Neural cell (in vitro differentiated cells): Measurements from ENCODE around the gene LMNB1. TPM values are rescaled to one million over a fixed set of nuclear protein-coding genes. Genes with fewer than 3 reads are reported as not detected.

Experiments
- H2AFZ ChIP-seq: fragments of 200-600, 300-800 bp; sonication (generic), shearing (Covaris generic); 2 replicates; pipeline ENCODE4 v1.6.0; 2014; ENCODE audit warnings: low read depth, mild to moderate bottlenecking, antibody characterized with exemption, low read length, moderate library complexity
- H3F3A ChIP-seq: fragments of 200-600 bp; shearing (Covaris generic); 2 replicates; pipeline ENCODE4 v1.6.1; 2016; ENCODE audit warnings: mild to moderate bottlenecking, moderate library complexity, mixed read lengths, antibody characterized with exemption, low read length; ENCODE audit not compliant: insufficient read depth, poor library complexity, severe bottlenecking
- H3K27ac ChIP-seq: fragments of 200-600, 300-800 bp; sonication (generic), shearing (Covaris generic); 2 replicates; pipeline ENCODE4 v1.5.1; 2014; ENCODE audit warnings: mild to moderate bottlenecking, low read length, moderate library complexity
- H3K27me3 ChIP-seq: fragments of 300-800, 200-600 bp; sonication (generic), shearing (Covaris generic); 2 replicates; pipeline ENCODE4 v1.6.0; 2014; ENCODE audit warnings: mild to moderate bottlenecking, low read depth, low read length, moderate library complexity; ENCODE audit not compliant: insufficient read depth
- H3K36me3 ChIP-seq: fragments of 300-800, 200-600 bp; sonication (generic), shearing (Covaris generic); 2 replicates; pipeline ENCODE4 v1.5.1; 2014; ENCODE audit warnings: mild to moderate bottlenecking, antibody characterized with exemption, low read length, moderate library complexity; ENCODE audit not compliant: insufficient read depth
- H3K4me2 ChIP-seq: fragments of 300-800, 200-600 bp; sonication (generic), shearing (Covaris generic); 2 replicates; pipeline ENCODE4 v1.6.0; 2014; ENCODE audit warnings: mild to moderate bottlenecking, low read length
- H3K4me3 ChIP-seq: fragments of 300-800, 200-600 bp; sonication (generic), shearing (Covaris generic); 2 replicates; pipeline ENCODE4 v1.5.1; 2014; ENCODE audit warnings: mild to moderate bottlenecking, low read length, moderate library complexity
- H3K79me2 ChIP-seq: fragments of 200-600 bp; shearing (Covaris generic); replicated peaks from 2 replicates; pipeline ENCODE4 v1.6.0; 2014; ENCODE audit warnings: mild to moderate bottlenecking, low read length, moderate library complexity; ENCODE audit not compliant: insufficient read depth
- H3K9ac ChIP-seq: fragments of 300-800, 200-600 bp; sonication (generic), shearing (Covaris generic); 2 replicates; pipeline ENCODE4 v1.6.1; 2016; ENCODE audit warnings: mild to moderate bottlenecking, low read length, mixed read lengths
- H3K9me2 ChIP-seq: fragments of 200-600 bp; shearing (Covaris generic); 2 replicates; pipeline ENCODE4 v1.6.1; 2016; ENCODE audit warnings: mild to moderate bottlenecking, low read length, mixed read lengths; ENCODE audit not compliant: insufficient read depth
- H3K9me3 ChIP-seq: fragments of 200-600, 300-800 bp; sonication (generic), shearing (Covaris generic); 2 replicates; pipeline ENCODE4 v1.6.1; 2016; ENCODE audit warnings: mild to moderate bottlenecking, mixed run types, low read length, moderate library complexity, mixed read lengths
- H4K20me1 ChIP-seq: fragments of 200-600 bp; shearing (Covaris generic); 2 replicates; pipeline ENCODE4 v1.6.1; 2016; ENCODE audit warnings: mild to moderate bottlenecking, mixed run types; ENCODE audit not compliant: insufficient read depth
- EP300 ChIP-seq: fragments of 450-650 bp; conservative IDR thresholded peaks from 2 replicates; pipeline ENCODE4 v1.6.1; 2014; ENCODE audit warnings: antibody characterized with exemption, mild to moderate bottlenecking, moderate library complexity; ENCODE audit not compliant: poor library complexity, severe bottlenecking
- EZH2 ChIP-seq: fragments of 200-600, 300-800 bp; shearing (Covaris generic), sonication (generic); IDR thresholded peaks from 2 replicates; pipeline ENCODE4 v1.6.1; 2014; ENCODE audit warnings: antibody characterized with exemption, low read length, borderline replicate concordance, mild to moderate bottlenecking; ENCODE audit not compliant: insufficient read depth, poor library complexity, severe bottlenecking
- MXI1 ChIP-seq: fragments of 450-650 bp; conservative IDR thresholded peaks from 2 replicates; pipeline ENCODE4 v1.6.1; 2014; ENCODE audit warnings: antibody characterized with exemption, mild to moderate bottlenecking; ENCODE audit not compliant: poor library complexity, severe bottlenecking
- POLR2AphosphoS5 ChIP-seq: IDR thresholded peaks from 2 replicates; pipeline ENCODE4 v1.6.1; 2012
- RAD21 ChIP-seq: fragments of 450-650 bp; conservative IDR thresholded peaks from 2 replicates; pipeline ENCODE4 v1.6.1; 2014; ENCODE audit warnings: antibody characterized with exemption, mild to moderate bottlenecking, moderate library complexity
- SMC3 ChIP-seq: fragments of 450-650 bp; conservative IDR thresholded peaks from 2 replicates; pipeline ENCODE4 v1.6.1; 2014; ENCODE audit warnings: antibody characterized with exemption, mild to moderate bottlenecking, moderate library complexity; ENCODE audit not compliant: poor library complexity
- TAF1 ChIP-seq: IDR thresholded peaks from 2 replicates; pipeline ENCODE4 v1.6.1; 2012; ENCODE audit warnings: low read depth
- polyA plus RNA-seq: library from polyadenylated mRNA; depleted of rRNA; stranded (reverse); fragments of >200 nt; gene quantifications from 2 replicates; pipeline ENCODE4 v1.2.3, GENCODE V29; 2014
- TF ChIP-seq, protein P1 (sequence below): IDR thresholded peaks from 2 replicates; pipeline ENCODE4 v1.6.1; 2012; ENCODE audit warnings: borderline replicate concordance
- TF ChIP-seq, protein P2 (sequence below): fragments of 450-650 bp; IDR thresholded peaks from 2 replicates; pipeline ENCODE4 v1.5.1; 2014; ENCODE audit warnings: antibody characterized with exemption, mild to moderate bottlenecking, moderate library complexity; ENCODE audit not compliant: poor library complexity, severe bottlenecking

Gene LMNB1
- polyA plus RNA-seq, 1 donor from 2014 or later: 91.0 TPM

DNA sequence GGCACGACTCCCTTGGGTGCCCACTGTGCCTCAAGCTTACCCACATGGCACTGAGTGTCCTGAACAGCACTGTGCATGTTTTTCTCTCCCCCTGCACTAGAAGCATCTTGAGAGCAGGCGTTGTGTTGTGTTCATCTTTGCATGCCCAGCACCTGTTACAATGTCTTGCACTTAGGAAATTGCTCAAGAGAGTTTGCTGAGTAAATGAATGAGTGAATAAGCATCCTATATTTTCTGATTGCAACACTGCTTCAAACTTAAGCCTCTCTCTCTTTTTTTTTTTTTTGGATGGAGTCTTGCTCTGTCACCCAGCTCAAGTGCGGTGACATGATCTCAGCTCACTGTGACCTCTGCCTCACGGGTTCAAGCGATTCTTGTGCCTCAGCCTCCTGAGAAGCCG lies 94.5 kb downstream of the LMNB1 start:
- Histone ChIP-seq H3K27ac (no peak overlapping the region), H3K9ac (no peak overlapping the region), H3K9me2 (no peaks in the 10 kb centered on the region), H3K4me2 (no peak overlapping the region), H4K20me1 (no peaks in the 10 kb centered on the region), H3K9me3 (no peaks in the 10 kb centered on the region), H3K4me3 (no peak overlapping the region), H3K27me3 (no peaks in the 10 kb centered on the region), H2AFZ (no peak overlapping the region), H3F3A (peaks cover 3% of the 10 kb centered on the region), H3K36me3 (no peaks in the 10 kb centered on the region), H3K79me2 (no peaks in the 10 kb centered on the region)
- no peak for TF ChIP-seq TAF1
- TF ChIP-seq, protein P1, sequence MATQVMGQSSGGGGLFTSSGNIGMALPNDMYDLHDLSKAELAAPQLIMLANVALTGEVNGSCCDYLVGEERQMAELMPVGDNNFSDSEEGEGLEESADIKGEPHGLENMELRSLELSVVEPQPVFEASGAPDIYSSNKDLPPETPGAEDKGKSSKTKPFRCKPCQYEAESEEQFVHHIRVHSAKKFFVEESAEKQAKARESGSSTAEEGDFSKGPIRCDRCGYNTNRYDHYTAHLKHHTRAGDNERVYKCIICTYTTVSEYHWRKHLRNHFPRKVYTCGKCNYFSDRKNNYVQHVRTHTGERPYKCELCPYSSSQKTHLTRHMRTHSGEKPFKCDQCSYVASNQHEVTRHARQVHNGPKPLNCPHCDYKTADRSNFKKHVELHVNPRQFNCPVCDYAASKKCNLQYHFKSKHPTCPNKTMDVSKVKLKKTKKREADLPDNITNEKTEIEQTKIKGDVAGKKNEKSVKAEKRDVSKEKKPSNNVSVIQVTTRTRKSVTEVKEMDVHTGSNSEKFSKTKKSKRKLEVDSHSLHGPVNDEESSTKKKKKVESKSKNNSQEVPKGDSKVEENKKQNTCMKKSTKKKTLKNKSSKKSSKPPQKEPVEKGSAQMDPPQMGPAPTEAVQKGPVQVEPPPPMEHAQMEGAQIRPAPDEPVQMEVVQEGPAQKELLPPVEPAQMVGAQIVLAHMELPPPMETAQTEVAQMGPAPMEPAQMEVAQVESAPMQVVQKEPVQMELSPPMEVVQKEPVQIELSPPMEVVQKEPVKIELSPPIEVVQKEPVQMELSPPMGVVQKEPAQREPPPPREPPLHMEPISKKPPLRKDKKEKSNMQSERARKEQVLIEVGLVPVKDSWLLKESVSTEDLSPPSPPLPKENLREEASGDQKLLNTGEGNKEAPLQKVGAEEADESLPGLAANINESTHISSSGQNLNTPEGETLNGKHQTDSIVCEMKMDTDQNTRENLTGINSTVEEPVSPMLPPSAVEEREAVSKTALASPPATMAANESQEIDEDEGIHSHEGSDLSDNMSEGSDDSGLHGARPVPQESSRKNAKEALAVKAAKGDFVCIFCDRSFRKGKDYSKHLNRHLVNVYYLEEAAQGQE: no peak
- no peak for TF ChIP-seq POLR2AphosphoS5
- no peak for TF ChIP-seq EZH2
- TF ChIP-seq MXI1: no peak
- TF ChIP-seq EP300: no peak
- no peak for TF ChIP-seq RAD21
- no peak for TF ChIP-seq SMC3
- TF ChIP-seq, protein P2, sequence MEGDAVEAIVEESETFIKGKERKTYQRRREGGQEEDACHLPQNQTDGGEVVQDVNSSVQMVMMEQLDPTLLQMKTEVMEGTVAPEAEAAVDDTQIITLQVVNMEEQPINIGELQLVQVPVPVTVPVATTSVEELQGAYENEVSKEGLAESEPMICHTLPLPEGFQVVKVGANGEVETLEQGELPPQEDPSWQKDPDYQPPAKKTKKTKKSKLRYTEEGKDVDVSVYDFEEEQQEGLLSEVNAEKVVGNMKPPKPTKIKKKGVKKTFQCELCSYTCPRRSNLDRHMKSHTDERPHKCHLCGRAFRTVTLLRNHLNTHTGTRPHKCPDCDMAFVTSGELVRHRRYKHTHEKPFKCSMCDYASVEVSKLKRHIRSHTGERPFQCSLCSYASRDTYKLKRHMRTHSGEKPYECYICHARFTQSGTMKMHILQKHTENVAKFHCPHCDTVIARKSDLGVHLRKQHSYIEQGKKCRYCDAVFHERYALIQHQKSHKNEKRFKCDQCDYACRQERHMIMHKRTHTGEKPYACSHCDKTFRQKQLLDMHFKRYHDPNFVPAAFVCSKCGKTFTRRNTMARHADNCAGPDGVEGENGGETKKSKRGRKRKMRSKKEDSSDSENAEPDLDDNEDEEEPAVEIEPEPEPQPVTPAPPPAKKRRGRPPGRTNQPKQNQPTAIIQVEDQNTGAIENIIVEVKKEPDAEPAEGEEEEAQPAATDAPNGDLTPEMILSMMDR: no peak

DNA sequence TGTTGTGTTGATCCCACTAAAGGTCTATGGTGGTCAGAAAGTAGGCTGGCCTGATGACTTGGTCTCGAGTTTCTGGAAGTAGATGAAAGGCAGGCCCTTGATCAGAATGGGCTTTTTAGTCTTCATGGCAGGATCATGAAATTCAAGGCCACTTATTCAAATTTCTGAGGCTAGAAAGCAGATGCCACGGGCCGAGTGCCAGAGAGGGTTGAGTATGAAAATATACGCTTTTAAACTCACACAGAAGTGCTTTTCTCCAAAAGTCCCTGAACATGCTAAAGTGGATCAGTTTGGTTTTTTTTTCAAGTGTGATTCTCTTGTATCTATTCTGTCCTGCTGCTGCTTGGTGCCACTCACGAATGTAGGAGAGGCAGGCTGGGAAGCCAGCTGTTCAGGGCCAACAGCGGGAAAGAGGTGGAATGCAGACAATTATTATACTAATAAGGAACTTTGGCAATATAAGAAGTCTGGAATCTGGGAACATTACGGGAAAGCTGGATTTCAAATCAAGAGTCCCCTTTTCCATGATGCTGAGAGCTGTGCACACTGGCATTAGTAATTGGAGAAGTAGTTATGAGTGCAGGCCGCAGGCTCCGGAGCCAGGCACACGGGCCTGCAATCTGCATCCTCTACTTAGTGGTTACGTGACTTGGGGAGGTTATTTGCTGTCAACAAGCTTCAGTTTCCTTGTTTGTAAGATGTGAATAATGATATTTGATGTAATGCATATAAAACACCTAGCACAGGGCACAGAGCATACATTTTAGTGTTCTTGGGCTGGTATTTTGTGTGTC lies 95.8 kb downstream of the LMNB1 start:
- no peaks in the 10 kb centered on the region for H3K9me2 ChIP-seq
- H3K79me2 ChIP-seq: no peaks in the 10 kb centered on the region
- H3K27me3 ChIP-seq: no peaks in the 10 kb centered on the region
- no peaks in the 10 kb centered on the region for H4K20me1 ChIP-seq
- no peak overlapping the region for H3K27ac ChIP-seq
- TF ChIP-seq POLR2AphosphoS5 (no peak), EZH2 (no peak), RAD21 (no peak)
- no peak overlapping the region for H2AFZ ChIP-seq
- H3K4me3 ChIP-seq: no peak overlapping the region
- H3K4me2 ChIP-seq: no peak overlapping the region
- no peaks in the 10 kb centered on the region for H3K9me3 ChIP-seq
- no peaks in the 10 kb centered on the region for H3K36me3 ChIP-seq
- peaks cover 3% of the 10 kb centered on the region for H3F3A ChIP-seq
- H3K9ac ChIP-seq: no peak overlapping the region
